Trophoblast cell (in vitro differentiated cells and primary cell): ENCODE results near the gene LRP5.
A peak's percentile ranks its signal among the peaks of the same experiment; 100 is the strongest.

Experiments used
- DNase-seq, 2 donors: peaks; one replicate each; pipeline ENCODE4 v3.0.0-alpha.2; 2016
- H2AFZ ChIP-seq: 2 replicates; pipeline ENCODE4 v1.6.1; 2013; ENCODE audit warnings: low read length, moderate library complexity, mild to moderate bottlenecking; ENCODE audit not compliant: insufficient read depth, poor library complexity
- H2AK5ac ChIP-seq: 2 replicates; pipeline ENCODE4 v1.6.1; 2013; ENCODE audit warnings: mild to moderate bottlenecking, low read length
- H2BK120ac ChIP-seq: 2 replicates; pipeline ENCODE4 v1.6.1; 2013; ENCODE audit warnings: low read length, mild to moderate bottlenecking, moderate library complexity; ENCODE audit not compliant: insufficient read depth, poor library complexity
- H2BK12ac ChIP-seq: 2 replicates; pipeline ENCODE4 v1.6.1; 2013; ENCODE audit warnings: mild to moderate bottlenecking, low read length, moderate library complexity
- H2BK5ac ChIP-seq: 2 replicates; pipeline ENCODE4 v1.6.1; 2013; ENCODE audit warnings: low read length, low read depth, moderate library complexity, mild to moderate bottlenecking; ENCODE audit not compliant: poor library complexity
- H3K14ac ChIP-seq: 2 replicates; pipeline ENCODE4 v1.6.1; 2013; ENCODE audit warnings: mild to moderate bottlenecking, low read length
- H3K18ac ChIP-seq: 2 replicates; pipeline ENCODE4 v1.6.1; 2013; ENCODE audit warnings: mild to moderate bottlenecking, low read length
- H3K23ac ChIP-seq: 2 replicates; pipeline ENCODE4 v1.6.1; 2013; ENCODE audit warnings: low read length
- H3K27ac ChIP-seq: 2 replicates; pipeline ENCODE4 v1.5.1; 2013; ENCODE audit warnings: low read depth, mild to moderate bottlenecking, inconsistent platforms, low read length, moderate library complexity
- H3K27me3 ChIP-seq: 2 replicates; pipeline ENCODE4 v1.6.1; 2013; ENCODE audit warnings: inconsistent platforms, mild to moderate bottlenecking, low read length, moderate library complexity; ENCODE audit not compliant: insufficient read depth
- H3K36me3 ChIP-seq, 2 experiments: 1 replicate in 1 of 2; 2 replicates in 1 of 2; pipeline ENCODE4 v1.6.1; 2013; ENCODE audit warnings: low read length in 2 of 2, mild to moderate bottlenecking in 2 of 2, moderate library complexity in 1 of 2; ENCODE audit not compliant: insufficient read depth in 2 of 2, control insufficient read depth in 1 of 2
- H3K4ac ChIP-seq: 2 replicates; pipeline ENCODE4 v1.6.1; 2013; ENCODE audit warnings: low read depth, mild to moderate bottlenecking, low read length, moderate library complexity
- H3K4me1 ChIP-seq, 2 experiments: 1 replicate in 1 of 2; 2 replicates in 1 of 2; pipeline ENCODE4 v1.6.1; 2013; ENCODE audit warnings: low read length in 2 of 2, mild to moderate bottlenecking in 2 of 2, moderate library complexity in 1 of 2; ENCODE audit not compliant: insufficient read depth in 2 of 2, control insufficient read depth in 1 of 2
- H3K4me2 ChIP-seq: 2 replicates; pipeline ENCODE4 v1.6.1; 2013; ENCODE audit warnings: inconsistent platforms, mild to moderate bottlenecking, low read length, moderate library complexity
- H3K4me3 ChIP-seq: 2 replicates; pipeline ENCODE4 v1.5.1; 2013; ENCODE audit warnings: mild to moderate bottlenecking, low read depth, low read length, inconsistent platforms
- H3K79me1 ChIP-seq: one replicate; pipeline ENCODE4 v1.6.1; 2013; ENCODE audit warnings: low read length
- H3K79me2 ChIP-seq: 2 replicates; pipeline ENCODE4 v1.6.1; 2013; ENCODE audit warnings: low read length, mild to moderate bottlenecking; ENCODE audit not compliant: control insufficient read depth, insufficient read depth, poor library complexity
- H3K9ac ChIP-seq: 2 replicates; pipeline ENCODE4 v1.6.1; 2013; ENCODE audit warnings: mild to moderate bottlenecking, low read length
- H3K9me3 ChIP-seq: 2 replicates; pipeline ENCODE4 v1.6.1; 2013; ENCODE audit warnings: low read depth, mild to moderate bottlenecking, control low read depth, inconsistent platforms, low read length; ENCODE audit not compliant: insufficient read depth
- H4K12ac ChIP-seq: 2 replicates; pipeline ENCODE4 v1.6.1; 2013; ENCODE audit warnings: low read depth, mild to moderate bottlenecking, low read length, moderate library complexity
- H4K8ac ChIP-seq: 2 replicates; pipeline ENCODE4 v1.6.1; 2013; ENCODE audit warnings: low read depth, mild to moderate bottlenecking, low read length, moderate library complexity
- H4K91ac ChIP-seq: one replicate; pipeline ENCODE4 v1.6.1; 2013; ENCODE audit warnings: low read depth, mild to moderate bottlenecking, low read length, moderate library complexity
- WGBS: extraction: QIAGEN DNeasy Blood & Tissue Kit; methylation state at CpG from one replicate; pipeline ENCODE4 v1.1.7; 2013; ENCODE audit warnings: missing lambda C conversion rate; ENCODE audit not compliant: insufficient read length, insufficient coverage; ENCODE audit errors: extremely low coverage; 5-methylcytosine and 5-hydroxymethylcytosine counted together

Gene LRP5

DNA sequence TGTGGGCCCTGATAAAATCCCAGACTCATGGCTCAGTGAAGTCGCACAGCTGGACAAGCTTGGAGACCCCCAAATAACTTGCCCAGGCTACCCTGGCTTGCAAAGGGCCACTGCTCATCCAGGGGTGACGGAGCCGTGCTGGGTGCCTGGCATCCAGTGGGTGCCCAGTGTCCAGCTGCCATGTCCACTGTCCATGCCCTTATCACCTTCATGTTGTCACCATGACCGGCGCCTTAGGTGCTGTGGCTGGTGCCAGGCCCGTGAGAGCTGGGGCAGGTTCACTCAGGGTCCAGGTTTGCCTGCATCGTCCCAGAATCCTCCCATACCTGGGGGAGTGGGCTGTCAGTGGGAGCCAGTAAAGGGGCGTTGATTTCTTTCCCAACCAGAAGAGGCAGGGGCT is 57.4 kb downstream of the LRP5 start:
- Histone ChIP-seq H3K4me1 (peaks cover 29 to 38% of the 10 kb centered on the region in 2 experiments), H3K79me2 (no peaks in the 10 kb centered on the region), H3K23ac (no peak overlapping the region), H3K36me3 (peaks cover 3 to 4% of the 10 kb centered on the region in 2 experiments), H3K4ac (no peak overlapping the region), H2AFZ (no peak overlapping the region), H4K8ac (no peak overlapping the region), H3K27ac (peak overlapping the region; percentile 2), H2BK5ac (no peak overlapping the region), H3K9me3 (peaks cover 4% of the 10 kb centered on the region), H2BK12ac (peak overlapping the region; percentile 23), H4K12ac (no peak overlapping the region), H3K79me1 (peaks cover 2% of the 10 kb centered on the region), H3K27me3 (no peaks in the 10 kb centered on the region), H3K18ac (peak overlapping the region; percentile 30), H3K4me3 (no peak overlapping the region), H3K14ac (no peak overlapping the region), H2AK5ac (peak overlapping the region; percentile 73), H4K91ac (no peak overlapping the region), H3K9ac (no peak overlapping the region), H3K4me2 (no peak overlapping the region), H2BK120ac (no peak overlapping the region)
- WGBS = no CpG with 5 or more reads among the region's 8 CpGs
- DNase-seq = no peak

- Histone ChIP-seq H3K79me2 (no peaks in the 10 kb centered on the region), H3K23ac (no peak overlapping the region), H3K9me3 (peaks cover 4% of the 10 kb centered on the region), H3K36me3 (peaks cover 3 to 7% of the 10 kb centered on the region in 2 experiments), H3K27me3 (no peaks in the 10 kb centered on the region), H3K14ac (no peak overlapping the region), H3K79me1 (peaks cover 2% of the 10 kb centered on the region), H3K4me3 (no peak overlapping the region), H3K4me2 (no peak overlapping the region), H2BK5ac (no peak overlapping the region), H4K91ac (no peak overlapping the region), H2BK120ac (no peak overlapping the region), H4K8ac (no peak overlapping the region), H3K4ac (no peak overlapping the region), H2AK5ac (no peak overlapping the region), H3K18ac (no peak overlapping the region), H3K4me1 (peaks cover 29 to 40% of the 10 kb centered on the region in 2 experiments), H3K9ac (no peak overlapping the region), H4K12ac (no peak overlapping the region), H2BK12ac (no peak overlapping the region), H3K27ac (peak overlapping the region; percentile 35), H2AFZ (no peak overlapping the region)
- WGBS = no CpG with 5 or more reads among the region's 23 CpGs
- DNase-seq = peak; percentile 68 to 74
Measured at GRCh38 chr11:68370211-68371111, 58.1 kb downstream of the LRP5 start.

- Histone ChIP-seq H3K4me2 (no peak overlapping the region), H3K18ac (no peak overlapping the region), H2AK5ac (no peak overlapping the region), H3K9ac (no peak overlapping the region), H3K27me3 (no peaks in the 10 kb centered on the region), H3K79me2 (no peaks in the 10 kb centered on the region), H3K23ac (no peak overlapping the region), H3K27ac (no peak overlapping the region), H2BK12ac (no peak overlapping the region), H3K9me3 (peaks cover 4% of the 10 kb centered on the region), H3K14ac (no peak overlapping the region), H3K36me3 (peaks cover 1 to 7% of the 10 kb centered on the region in 2 experiments), H3K79me1 (peaks cover 2% of the 10 kb centered on the region), H3K4me1 (peaks cover 29 to 40% of the 10 kb centered on the region in 2 experiments), H3K4me3 (no peak overlapping the region), H3K4ac (no peak overlapping the region), H2BK120ac (no peak overlapping the region), H2AFZ (no peak overlapping the region), H4K12ac (no peak overlapping the region), H2BK5ac (no peak overlapping the region), H4K91ac (no peak overlapping the region), H4K8ac (no peak overlapping the region)
- no CpG with 5 or more reads among the region's 35 CpGs for WGBS
- DNase-seq = peak; percentile 16 to 37
Measured at GRCh38 chr11:68371171-68372041, 59.0 kb downstream of the LRP5 start.

- Histone ChIP-seq H2BK120ac (no peak overlapping the region), H4K8ac (no peak overlapping the region), H2BK5ac (no peak overlapping the region), H3K79me2 (no peaks in the 10 kb centered on the region), H3K79me1 (peaks cover 2% of the 10 kb centered on the region), H3K9me3 (peaks cover 4% of the 10 kb centered on the region), H3K4me1 (peaks cover 29 to 40% of the 10 kb centered on the region in 2 experiments), H3K27me3 (no peaks in the 10 kb centered on the region), H3K4ac (no peak overlapping the region), H2AFZ (no peak overlapping the region), H2BK12ac (no peak overlapping the region), H3K9ac (no peak overlapping the region), H3K14ac (no peak overlapping the region), H3K23ac (no peak overlapping the region), H3K4me3 (no peak overlapping the region), H3K4me2 (no peak overlapping the region), H3K27ac (no peak overlapping the region), H4K91ac (no peak overlapping the region), H3K18ac (no peak overlapping the region), H2AK5ac (no peak overlapping the region), H4K12ac (no peak overlapping the region), H3K36me3 (peaks cover 0 to 7% of the 10 kb centered on the region in 2 experiments)
- DNase-seq = no peak
- no CpG with 5 or more reads among the region's 21 CpGs for WGBS
Measured at GRCh38 chr11:68372114-68372513, 59.7 kb downstream of the LRP5 start.
